Upper lobe of left lung (tissue), 6 donors: ENCODE results near the gene MAP4K4. TPM values are rescaled to one million over a fixed set of nuclear protein-coding genes. Genes with fewer than 3 reads are reported as not detected.

Experiments used
- ATAC-seq, 2 donors: fragments of 200-7000 bp; cut with Tn5 transposase; one replicate each; pipeline ENCODE4 v1.9.1; 2022; ENCODE audit warnings: mild to moderate bottlenecking in 2 of 2, moderate library complexity in 2 of 2; ENCODE audit not compliant: low FRiP score in 2 of 2
- DNase-seq, 2 donors: peaks; one replicate each; pipeline ENCODE4 v3.0.0-alpha.2; 2019 to 2020
- H3K27ac ChIP-seq, 4 donors: fragments of 200-600 bp; sonication (generic); one replicate each; pipeline ENCODE4 v1.5.1; 2016 to 2019
- H3K27me3 ChIP-seq, 4 donors: fragments of 200-600 bp; sonication (generic); one replicate each; pipeline ENCODE4 v1.5.1; 2017 to 2019
- H3K36me3 ChIP-seq, 4 donors: fragments of 200-600 bp; sonication (generic); one replicate each; pipeline ENCODE4 v1.5.1; 2016 to 2019
- H3K4me1 ChIP-seq, 4 donors: fragments of 200-600 bp; sonication (generic); one replicate each; pipeline ENCODE4 v1.5.1; 2018 to 2019
- H3K4me3 ChIP-seq, 4 donors: fragments of 200-600 bp; sonication (generic); one replicate each; pipeline ENCODE4 v1.5.1; 2017 to 2019; ENCODE audit warnings: mild to moderate bottlenecking in 2 of 4, moderate library complexity in 1 of 4
- H3K9me3 ChIP-seq, 4 donors: fragments of 200-600 bp; sonication (generic); one replicate each; pipeline ENCODE4 v1.5.1; 2018 to 2019
- EP300 ChIP-seq, 4 donors: sonication (generic); formaldehyde crosslinking; IDR thresholded peaks; one replicate each; pipeline ENCODE4 v1.5.1; 2017; ENCODE audit warnings: antibody characterized with exemption in 4 of 4, control low read depth in 2 of 4
- POLR2A ChIP-seq, 4 donors: fragments of 450-650 bp; IDR thresholded peaks; one replicate each; pipeline ENCODE4 v1.5.1; 2016 to 2017; ENCODE audit warnings: antibody characterized with exemption in 4 of 4, mild to moderate bottlenecking in 2 of 4
- POLR2AphosphoS5 ChIP-seq, 2 donors: sonication (generic); formaldehyde crosslinking; IDR thresholded peaks; one replicate each; pipeline ENCODE4 v1.5.1; 2017; ENCODE audit warnings: antibody characterized with exemption in 2 of 2
- WGBS, 2 donors: methylation state at CpG; one replicate each; pipeline ENCODE4 v1.1.5; 2017 to 2018; 5-methylcytosine and 5-hydroxymethylcytosine counted together
- total RNA-seq, 6 donors: library from RNA; depleted of rRNA in 4 of 6; stranded (reverse); fragments of >200 nt in 4 of 6; gene quantifications; one replicate each; pipeline versions ENCODE4 v1.1.0 to v1.2.1, GENCODE V29; 2016 to 2021
- TF ChIP-seq, protein P1 (sequence below), 6 experiments: fragments of 450-650 bp in 4 of 6; fragments of 200-600 bp in 2 of 6; sonication (generic) in 2 of 6; IDR thresholded peaks; one replicate each; pipeline ENCODE4 v1.5.1; 2016 to 2019; ENCODE audit warnings: antibody characterized with exemption in 6 of 6
- donor health status: DM: no; HTN: no; CAD: no; lungs with moderate emphysema.
- donor health status: DM: no; HTN: yes; CAD: no; lungs with severe emphysema.

Gene MAP4K4
- total RNA-seq, 6 donors from 2014 or later, result 49.8 to 88.0 (median 56.4) TPM

- 13 to 17% methylated on average over 1 of the region's 1 CpG for WGBS, 2 donors
- Histone ChIP-seq H3K9me3 (no peaks in the 10 kb centered on the region), H3K4me1 (peaks cover 43 to 58% (median 50%) of the 10 kb centered on the region in 4 donors), H3K27me3 (no peaks in the 10 kb centered on the region), H3K27ac (peak overlapping the region; percentile 3 to 75 (median 36)), H3K4me3 (no peak overlapping the region), H3K36me3 (no peaks in the 10 kb centered on the region)
- TF ChIP-seq, protein P1, sequence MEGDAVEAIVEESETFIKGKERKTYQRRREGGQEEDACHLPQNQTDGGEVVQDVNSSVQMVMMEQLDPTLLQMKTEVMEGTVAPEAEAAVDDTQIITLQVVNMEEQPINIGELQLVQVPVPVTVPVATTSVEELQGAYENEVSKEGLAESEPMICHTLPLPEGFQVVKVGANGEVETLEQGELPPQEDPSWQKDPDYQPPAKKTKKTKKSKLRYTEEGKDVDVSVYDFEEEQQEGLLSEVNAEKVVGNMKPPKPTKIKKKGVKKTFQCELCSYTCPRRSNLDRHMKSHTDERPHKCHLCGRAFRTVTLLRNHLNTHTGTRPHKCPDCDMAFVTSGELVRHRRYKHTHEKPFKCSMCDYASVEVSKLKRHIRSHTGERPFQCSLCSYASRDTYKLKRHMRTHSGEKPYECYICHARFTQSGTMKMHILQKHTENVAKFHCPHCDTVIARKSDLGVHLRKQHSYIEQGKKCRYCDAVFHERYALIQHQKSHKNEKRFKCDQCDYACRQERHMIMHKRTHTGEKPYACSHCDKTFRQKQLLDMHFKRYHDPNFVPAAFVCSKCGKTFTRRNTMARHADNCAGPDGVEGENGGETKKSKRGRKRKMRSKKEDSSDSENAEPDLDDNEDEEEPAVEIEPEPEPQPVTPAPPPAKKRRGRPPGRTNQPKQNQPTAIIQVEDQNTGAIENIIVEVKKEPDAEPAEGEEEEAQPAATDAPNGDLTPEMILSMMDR (IDR thresholded peaks at IDR 0.05), result no peak
- TF ChIP-seq POLR2A (IDR thresholded peaks at IDR 0.05) (no peak), POLR2AphosphoS5 (IDR thresholded peaks at IDR 0.05) (no peak), EP300 (IDR thresholded peaks at IDR 0.05) (no peak)
- DNase-seq (no peak), ATAC-seq (no peak)
These were observed 45.0 kb downstream of the MAP4K4 start for GRCh38 chr2:101742547-101742946.

GRCh38 chr2:101743288-101743687 is 45.8 kb downstream of the MAP4K4 start:
- DNase-seq (no peak), ATAC-seq (no peak)
- no peaks in the 10 kb centered on the region for H3K9me3 ChIP-seq
- H3K27me3 ChIP-seq, result no peaks in the 10 kb centered on the region
- H3K27ac ChIP-seq, result peak overlapping the region in 2 of 4 donors; percentile 10 to 75
- H3K4me1 ChIP-seq, result peaks cover 46 to 59% (median 50%) of the 10 kb centered on the region in 4 donors
- no peak for TF ChIP-seq POLR2AphosphoS5 (IDR thresholded peaks at IDR 0.05)
- TF ChIP-seq POLR2A (IDR thresholded peaks at IDR 0.05), result no peak
- TF ChIP-seq EP300 (IDR thresholded peaks at IDR 0.05), result no peak
- TF ChIP-seq, protein P1 (IDR thresholded peaks at IDR 0.05), result no peak
- no peak overlapping the region for H3K4me3 ChIP-seq
- no peaks in the 10 kb centered on the region for H3K36me3 ChIP-seq
- WGBS, 2 donors, result 69 to 88% methylated on average over 3 of the region's 3 CpGs

DNA sequence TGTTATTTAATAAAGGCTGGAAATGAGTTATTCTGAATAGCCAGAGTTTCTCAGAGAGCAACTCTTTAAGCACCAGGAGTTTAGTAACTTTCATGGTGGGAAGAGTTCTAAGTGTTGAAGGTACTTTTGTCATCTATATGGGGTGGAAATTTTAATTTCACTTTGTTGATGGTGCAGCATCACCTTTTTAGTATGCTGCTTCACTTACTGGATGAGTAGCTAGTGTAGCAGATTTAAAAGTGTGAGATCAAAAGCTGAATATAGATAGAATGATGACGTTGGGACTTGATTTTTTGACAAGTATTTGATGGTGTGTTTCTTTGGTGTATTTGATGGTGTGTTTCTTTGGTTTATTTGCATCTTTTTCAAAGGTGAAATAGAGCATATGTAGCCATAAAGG is 47.3 kb downstream of the MAP4K4 start:
- Histone ChIP-seq H3K36me3 (no peaks in the 10 kb centered on the region), H3K27ac (no peak overlapping the region), H3K4me3 (no peak overlapping the region), H3K27me3 (no peaks in the 10 kb centered on the region), H3K9me3 (no peaks in the 10 kb centered on the region), H3K4me1 (peaks cover 47 to 60% (median 52%) of the 10 kb centered on the region in 4 donors)
- no peak for DNase-seq
- no peak for TF ChIP-seq POLR2AphosphoS5 (IDR thresholded peaks at IDR 0.05)
- no peak for TF ChIP-seq EP300 (IDR thresholded peaks at IDR 0.05)
- TF ChIP-seq POLR2A (IDR thresholded peaks at IDR 0.05), result no peak
- TF ChIP-seq, protein P1 (IDR thresholded peaks at IDR 0.05), result no peak
- ATAC-seq, result no peak
- WGBS, 2 donors, result 70 to 76% methylated on average over 1 of the region's 1 CpG

GRCh38 chr2:101745711-101746694 is 48.5 kb downstream of the MAP4K4 start:
- no peaks in the 10 kb centered on the region for H3K36me3 ChIP-seq
- H3K4me3 ChIP-seq, result no peak overlapping the region
- TF ChIP-seq EP300 (IDR thresholded peaks at IDR 0.05) (no peak), POLR2A (IDR thresholded peaks at IDR 0.05) (no peak), POLR2AphosphoS5 (IDR thresholded peaks at IDR 0.05) (no peak)
- TF ChIP-seq, protein P1 (IDR thresholded peaks at IDR 0.05), result no peak
- 68 to 70% methylated on average over 4 of the region's 4 CpGs for WGBS, 2 donors
- H3K9me3 ChIP-seq, result no peaks in the 10 kb centered on the region
- H3K27me3 ChIP-seq, result no peaks in the 10 kb centered on the region
- peaks cover 42 to 59% (median 48%) of the 10 kb centered on the region in 4 donors for H3K4me1 ChIP-seq
- DNase-seq (no peak), ATAC-seq (peak in 1 of 2 donors; percentile 43)
- H3K27ac ChIP-seq, result peak overlapping the region in 1 of 4 donors; percentile 16
